ENCODE results near the gene RELL2. TPM values are rescaled to one million over a fixed set of nuclear protein-coding genes. Genes with fewer than 3 reads are reported as not detected.

Gene RELL2
- total RNA-seq, 2 experiments from 2014 or later = 28.0 to 43.1 TPM

DNA sequence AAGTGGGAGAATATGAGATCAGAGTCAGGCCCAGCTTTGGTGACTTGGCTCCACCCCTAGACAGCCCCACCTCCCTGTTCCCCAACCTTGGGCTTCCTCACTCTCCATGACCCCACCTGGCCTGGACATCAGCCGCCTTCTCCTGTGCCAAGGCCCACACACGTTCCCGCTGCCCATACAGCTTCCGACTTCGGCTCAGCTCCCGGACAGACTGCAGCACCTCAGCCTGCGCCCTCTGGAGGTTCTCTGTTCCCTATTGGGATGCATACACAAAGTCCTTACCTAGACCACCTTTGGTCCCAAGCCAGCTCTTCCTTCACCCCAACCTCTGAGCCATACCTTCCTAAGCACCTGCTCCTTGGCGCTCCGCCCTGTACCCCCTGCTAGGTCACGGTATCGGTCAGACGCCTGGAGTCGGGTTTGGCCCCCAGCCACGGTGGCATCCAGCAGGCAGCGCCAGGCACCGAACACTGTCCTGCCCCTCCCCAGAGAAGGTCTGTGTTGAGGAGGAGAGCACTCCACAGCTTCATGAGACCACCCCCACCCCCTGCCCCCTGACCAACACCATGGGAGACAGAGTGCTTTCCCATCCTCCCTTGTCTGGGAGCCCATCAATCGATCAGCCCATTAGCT lies 12.4 kb downstream of the RELL2 start:
- H3K79me2 ChIP-seq (ENCODE audit: insufficient read depth, low read depth, low read length) = no peaks in the 10 kb centered on the region
- ChIA-PET CTCF (ENCODE audit: unreplicated experiment) (interaction anchor here (0.8 kb wide), 1 partner anchor 15 kb away, joined by 3 read pairs; no protein-coding TSS in a partner anchor), POLR2A (interaction anchor here (1.7 kb wide), 1 partner anchor 11 kb away, joined by 3 read pairs; no protein-coding TSS in a partner anchor)
- H3K36me3 ChIP-seq (ENCODE audit: insufficient read depth, low read length) = peaks cover 14% of the 10 kb centered on the region; the same call in 1 of the 2 replicates
- TF ChIP-seq, protein P1, sequence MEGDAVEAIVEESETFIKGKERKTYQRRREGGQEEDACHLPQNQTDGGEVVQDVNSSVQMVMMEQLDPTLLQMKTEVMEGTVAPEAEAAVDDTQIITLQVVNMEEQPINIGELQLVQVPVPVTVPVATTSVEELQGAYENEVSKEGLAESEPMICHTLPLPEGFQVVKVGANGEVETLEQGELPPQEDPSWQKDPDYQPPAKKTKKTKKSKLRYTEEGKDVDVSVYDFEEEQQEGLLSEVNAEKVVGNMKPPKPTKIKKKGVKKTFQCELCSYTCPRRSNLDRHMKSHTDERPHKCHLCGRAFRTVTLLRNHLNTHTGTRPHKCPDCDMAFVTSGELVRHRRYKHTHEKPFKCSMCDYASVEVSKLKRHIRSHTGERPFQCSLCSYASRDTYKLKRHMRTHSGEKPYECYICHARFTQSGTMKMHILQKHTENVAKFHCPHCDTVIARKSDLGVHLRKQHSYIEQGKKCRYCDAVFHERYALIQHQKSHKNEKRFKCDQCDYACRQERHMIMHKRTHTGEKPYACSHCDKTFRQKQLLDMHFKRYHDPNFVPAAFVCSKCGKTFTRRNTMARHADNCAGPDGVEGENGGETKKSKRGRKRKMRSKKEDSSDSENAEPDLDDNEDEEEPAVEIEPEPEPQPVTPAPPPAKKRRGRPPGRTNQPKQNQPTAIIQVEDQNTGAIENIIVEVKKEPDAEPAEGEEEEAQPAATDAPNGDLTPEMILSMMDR (conservative IDR thresholded peaks at IDR 0.05; ENCODE audit: low read length) = no peak
- TF ChIP-seq EZH2phosphoT487 (IDR thresholded peaks at IDR 0.05; ENCODE audit: borderline replicate concordance, low read depth, low read length) = no peak
- H3K27ac ChIP-seq (ENCODE audit: low read depth, low read length, poor library complexity, severe bottlenecking) = no peak overlapping the region
- peaks cover 13% of the 10 kb centered on the region for H3K4me1 ChIP-seq (ENCODE audit: insufficient read depth, low read length, poor library complexity, severe bottlenecking)
- no peaks in the 10 kb centered on the region for H3K9me3 ChIP-seq (ENCODE audit: low read length)
- intact Hi-C loops (cut with micrococcal nuclease; ENCODE audit: unreplicated experiment) = no loop called here
- no peak overlapping the region for H2AFZ ChIP-seq (ENCODE audit: low read length)
- H3K4me2 ChIP-seq (ENCODE audit: low read length) = no peak overlapping the region
- no peak overlapping the region for H3K4me3 ChIP-seq (ENCODE audit: low read depth, low read length, poor library complexity, severe bottlenecking)
- DNase-seq (ENCODE audit: low spot score) = no peak
- no peaks in the 10 kb centered on the region for H3K9me2 ChIP-seq (ENCODE audit: insufficient read depth, low read length)
- no TSS peak for BruUV-seq (replicated peaks)
- H4K20me1 ChIP-seq (ENCODE audit: insufficient read depth, low read length) = no peaks in the 10 kb centered on the region

DNA sequence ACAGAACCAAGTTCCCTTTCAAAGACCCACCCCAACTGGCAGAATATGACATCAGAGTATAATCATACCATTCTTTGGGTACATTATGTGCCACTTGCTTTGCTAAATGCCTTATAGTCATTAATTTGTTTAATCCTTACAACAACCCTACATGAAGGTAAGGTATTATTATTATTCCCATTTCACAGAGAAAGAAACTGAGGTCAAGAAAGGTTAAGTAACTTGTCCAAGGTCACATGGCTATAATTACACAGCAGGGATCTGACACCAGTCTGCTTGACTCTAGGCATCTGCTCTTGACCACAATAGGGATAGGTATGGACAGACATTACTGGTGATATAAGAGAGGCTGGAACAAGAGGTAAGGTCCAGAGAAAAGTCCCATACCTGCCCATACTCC lies 13.2 kb downstream of the RELL2 start:
- no peak overlapping the region for H3K27ac ChIP-seq (ENCODE audit: low read depth, low read length, poor library complexity, severe bottlenecking)
- ChIA-PET CTCF (ENCODE audit: unreplicated experiment) (no interaction called here), POLR2A (no interaction called here)
- peak overlapping the region; percentile 97 for H3K4me2 ChIP-seq (ENCODE audit: low read length)
- H3K4me3 ChIP-seq (ENCODE audit: low read depth, low read length, poor library complexity, severe bottlenecking) = no peak overlapping the region
- no peak overlapping the region for H2AFZ ChIP-seq (ENCODE audit: low read length)
- no peaks in the 10 kb centered on the region for H4K20me1 ChIP-seq (ENCODE audit: insufficient read depth, low read length)
- no peak for TF ChIP-seq EZH2phosphoT487 (IDR thresholded peaks at IDR 0.05; ENCODE audit: borderline replicate concordance, low read depth, low read length)
- TF ChIP-seq, protein P1 (conservative IDR thresholded peaks at IDR 0.05; ENCODE audit: low read length) = no peak
- H3K36me3 ChIP-seq (ENCODE audit: insufficient read depth, low read length) = peaks cover 7% of the 10 kb centered on the region; the same call in 1 of the 2 replicates
- H3K79me2 ChIP-seq (ENCODE audit: insufficient read depth, low read depth, low read length) = no peaks in the 10 kb centered on the region
- BruUV-seq (replicated peaks) = no TSS peak
- no peaks in the 10 kb centered on the region for H3K9me3 ChIP-seq (ENCODE audit: low read length)
- no peaks in the 10 kb centered on the region for H3K9me2 ChIP-seq (ENCODE audit: insufficient read depth, low read length)
- intact Hi-C loops (cut with micrococcal nuclease; ENCODE audit: unreplicated experiment) = no loop called here
- DNase-seq (ENCODE audit: low spot score) = no peak
- peaks cover 13% of the 10 kb centered on the region for H3K4me1 ChIP-seq (ENCODE audit: insufficient read depth, low read length, poor library complexity, severe bottlenecking)

Measured in OCI-LY7 (cell line).